Lower leg skin (tissue), 4 donors: Measurements from ENCODE around the gene NECTIN1. TPM values are rescaled to one million over a fixed set of nuclear protein-coding genes. Genes with fewer than 3 reads are reported as not detected.

Experiments used
- DNase-seq, 2 donors: peaks; one replicate each; pipeline ENCODE4 v3.0.0-alpha.2; 2019; ENCODE audit warnings: low spot score in 2 of 2
- H3K4me3 ChIP-seq: fragments of 200-600 bp; sonication (generic); 2 replicates; pipeline ENCODE4 v1.5.1; 2017; ENCODE audit warnings: mild to moderate bottlenecking, low read depth; ENCODE audit not compliant: poor library complexity, severe bottlenecking
- POLR2A ChIP-seq, 2 donors: fragments of 450-650 bp; IDR thresholded peaks; one replicate each; pipeline ENCODE4 v1.6.1; 2016 to 2017; ENCODE audit warnings: antibody characterized with exemption in 2 of 2, mild to moderate bottlenecking in 1 of 2, moderate library complexity in 1 of 2
- WGBS, 2 donors: methylation state at CpG; one replicate each; pipeline ENCODE4 v1.1.5; 2018; 5-methylcytosine and 5-hydroxymethylcytosine counted together
- intact Hi-C: fragments of 100-400 bp; cut with DNase I; formaldehyde crosslinking; loops from one replicate; pipeline ENCODE4 v1.15.0; 2023; ENCODE audit warnings: low total_unique reads
- total RNA-seq, 4 donors: library from RNA; depleted of rRNA; stranded (reverse); fragments of >200 nt; gene quantifications; one replicate each; pipeline ENCODE4 v1.1.0, GENCODE V29; 2016
- TF ChIP-seq, protein P1 (sequence below), 3 donors: fragments of 450-650 bp; IDR thresholded peaks; one replicate each; pipeline ENCODE4 v1.5.1; 2016; ENCODE audit warnings: antibody characterized with exemption in 3 of 3, mild to moderate bottlenecking in 3 of 3, moderate library complexity in 2 of 3

Gene NECTIN1
- total RNA-seq, 4 donors from 2014 or later, result 111 to 142 (median 130) TPM

DNA sequence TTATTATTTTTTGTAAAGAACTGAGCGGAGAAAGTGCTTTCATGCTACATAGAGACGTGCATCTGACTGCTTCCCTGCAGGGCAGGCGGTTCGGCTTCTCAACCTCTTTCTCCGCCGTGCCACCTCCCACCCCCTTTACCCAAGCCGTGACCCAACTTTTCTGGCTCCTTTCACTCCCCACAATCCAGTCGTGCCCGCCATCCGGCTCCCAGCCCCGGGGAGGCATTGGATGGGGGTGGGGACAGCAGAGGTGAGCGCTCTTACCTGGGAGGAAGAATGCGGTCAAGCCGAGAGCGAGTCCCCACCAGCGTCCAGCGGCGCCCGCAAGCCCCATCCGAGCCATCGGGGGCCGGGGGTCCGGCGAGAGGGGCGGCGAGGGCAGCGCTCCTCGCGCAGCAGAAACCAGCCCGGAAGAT is 781 bp downstream of the NECTIN1 start:
- DNase-seq, result no peak
- intact Hi-C loops, result loop anchor here (5.0 kb wide), 1 partner anchor 246 kb away; no protein-coding TSS in a partner anchor

DNA sequence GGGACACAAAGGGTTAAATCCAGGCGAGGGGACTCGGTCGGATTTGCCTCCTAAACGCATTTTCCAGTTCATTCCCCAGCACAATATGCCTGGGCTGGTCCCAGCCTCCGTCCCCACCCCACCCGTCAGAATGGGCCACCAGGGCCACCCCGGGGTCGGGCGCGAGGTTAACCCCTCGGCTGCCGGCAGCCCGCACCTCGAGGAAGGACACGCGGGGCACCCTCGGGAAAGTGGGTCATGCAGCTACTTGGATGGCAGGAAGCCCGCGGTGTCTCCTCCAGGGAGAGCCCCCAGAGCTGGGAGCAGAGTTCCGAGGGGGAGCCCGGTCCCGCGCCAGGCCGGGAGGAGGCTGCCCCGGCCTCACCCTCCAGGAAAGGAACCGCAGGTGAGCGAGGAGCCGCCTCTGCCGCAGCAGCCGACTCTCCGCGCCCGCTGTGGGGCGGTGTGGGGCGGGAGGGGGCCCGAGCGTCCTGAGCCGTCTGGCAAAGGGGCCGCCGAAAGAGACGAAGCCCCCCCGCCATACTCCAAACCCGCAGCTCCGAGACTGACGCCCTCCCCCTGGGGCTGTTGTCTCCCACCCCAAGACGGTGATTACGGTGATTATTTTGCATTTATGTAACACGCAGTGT is 1.4 kb downstream of the NECTIN1 start:
- intact Hi-C loops, result loop anchor here (5.0 kb wide), 1 partner anchor 245 kb away; no protein-coding TSS in a partner anchor
- H3K4me3 ChIP-seq, result peak overlapping the region; percentile 42
- WGBS, 2 donors, result 0 to 1% methylated on average over 36 to 39 of the region's 48 CpGs
- no peak for DNase-seq
- no peak for TF ChIP-seq POLR2A (IDR thresholded peaks at IDR 0.05)
- TF ChIP-seq, protein P1, sequence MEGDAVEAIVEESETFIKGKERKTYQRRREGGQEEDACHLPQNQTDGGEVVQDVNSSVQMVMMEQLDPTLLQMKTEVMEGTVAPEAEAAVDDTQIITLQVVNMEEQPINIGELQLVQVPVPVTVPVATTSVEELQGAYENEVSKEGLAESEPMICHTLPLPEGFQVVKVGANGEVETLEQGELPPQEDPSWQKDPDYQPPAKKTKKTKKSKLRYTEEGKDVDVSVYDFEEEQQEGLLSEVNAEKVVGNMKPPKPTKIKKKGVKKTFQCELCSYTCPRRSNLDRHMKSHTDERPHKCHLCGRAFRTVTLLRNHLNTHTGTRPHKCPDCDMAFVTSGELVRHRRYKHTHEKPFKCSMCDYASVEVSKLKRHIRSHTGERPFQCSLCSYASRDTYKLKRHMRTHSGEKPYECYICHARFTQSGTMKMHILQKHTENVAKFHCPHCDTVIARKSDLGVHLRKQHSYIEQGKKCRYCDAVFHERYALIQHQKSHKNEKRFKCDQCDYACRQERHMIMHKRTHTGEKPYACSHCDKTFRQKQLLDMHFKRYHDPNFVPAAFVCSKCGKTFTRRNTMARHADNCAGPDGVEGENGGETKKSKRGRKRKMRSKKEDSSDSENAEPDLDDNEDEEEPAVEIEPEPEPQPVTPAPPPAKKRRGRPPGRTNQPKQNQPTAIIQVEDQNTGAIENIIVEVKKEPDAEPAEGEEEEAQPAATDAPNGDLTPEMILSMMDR (IDR thresholded peaks at IDR 0.05), result no peak

More for the DNA sequence above, 781 bp downstream of the NECTIN1 start:
- H3K4me3 ChIP-seq, result peak overlapping the region; percentile 42
- no peak for TF ChIP-seq POLR2A (IDR thresholded peaks at IDR 0.05)
- TF ChIP-seq, protein P1 (IDR thresholded peaks at IDR 0.05), result no peak
- WGBS, 2 donors, result 0% methylated on average over 25 to 29 of the region's 30 CpGs

DNA sequence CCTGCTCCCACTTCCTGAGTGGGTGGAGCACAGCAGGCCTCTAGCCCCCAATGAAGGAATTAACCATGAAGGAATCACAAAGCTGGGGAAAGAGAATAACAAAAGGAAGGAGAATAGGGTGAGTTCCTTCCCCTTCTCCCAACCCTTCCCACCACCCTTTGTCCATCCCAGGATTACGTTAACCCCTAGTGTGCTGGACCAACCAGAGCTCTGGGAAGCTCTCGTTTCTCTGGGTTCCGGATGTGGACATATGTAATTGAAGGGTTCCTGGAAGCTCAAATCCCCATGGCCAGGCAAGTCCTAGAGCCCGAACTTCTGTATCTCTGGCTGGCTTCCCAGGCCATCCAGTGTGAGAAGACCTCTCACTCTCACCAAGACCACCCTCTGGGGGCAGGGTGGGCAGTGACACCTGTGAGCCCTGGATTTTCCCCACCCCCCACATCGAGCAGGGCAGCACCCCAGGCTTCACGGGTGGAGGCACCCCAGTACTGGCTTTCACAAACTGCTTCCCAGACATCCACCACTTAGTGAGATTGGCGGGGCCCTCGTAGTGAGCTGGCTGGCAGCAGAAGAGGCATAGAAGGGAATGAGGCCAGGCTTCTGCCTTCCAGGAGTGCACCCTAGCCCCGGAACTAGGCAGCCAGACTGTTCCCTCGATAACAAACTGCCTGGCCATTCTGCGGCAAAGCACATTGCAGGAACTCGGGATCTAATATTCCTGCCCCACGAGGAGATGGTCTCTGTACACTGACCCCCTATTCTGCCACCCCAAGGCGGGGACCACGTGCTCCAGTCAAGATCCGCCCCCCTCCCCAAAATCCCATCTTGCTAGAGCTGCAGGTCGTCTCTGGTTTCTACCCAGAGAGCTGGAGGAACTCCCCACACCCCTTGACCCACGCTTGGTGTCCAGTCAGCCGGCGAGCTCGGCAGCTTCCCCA is 2.1 kb downstream of the NECTIN1 start:
- no peak for DNase-seq
- no peak for TF ChIP-seq POLR2A (IDR thresholded peaks at IDR 0.05)
- TF ChIP-seq, protein P1 (IDR thresholded peaks at IDR 0.05), result no peak
- 12 to 13% methylated on average over 21 of the region's 21 CpGs for WGBS, 2 donors
- intact Hi-C loops, result loop anchor here (5.0 kb wide), 1 partner anchor 245 kb away; no protein-coding TSS in a partner anchor
- peak overlapping the region; percentile 42 for H3K4me3 ChIP-seq

DNA sequence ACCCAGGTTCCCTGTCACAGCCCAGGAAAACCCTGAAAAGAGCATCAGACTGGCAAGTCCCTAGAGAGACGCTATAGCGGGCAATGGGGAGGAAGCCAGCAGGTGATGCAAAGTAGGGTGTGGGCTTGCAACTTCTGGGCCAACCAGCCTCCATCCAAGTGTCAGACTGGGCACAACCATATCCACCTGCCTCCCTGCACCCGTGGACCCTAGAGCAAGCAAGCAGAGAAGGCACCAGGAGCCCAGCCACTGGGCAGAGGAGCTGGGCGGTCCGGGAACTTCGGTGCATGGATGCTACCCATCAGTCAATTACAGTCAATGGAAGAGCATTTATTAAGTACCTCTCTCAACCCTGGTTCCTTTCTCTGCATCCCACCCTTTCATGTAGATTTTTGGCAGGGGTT is 2.8 kb downstream of the NECTIN1 start:
- TF ChIP-seq POLR2A (IDR thresholded peaks at IDR 0.05), result no peak
- TF ChIP-seq, protein P1 (IDR thresholded peaks at IDR 0.05), result no peak
- no peak overlapping the region for H3K4me3 ChIP-seq
- no peak for DNase-seq
- intact Hi-C loops, result loop anchor here (5.0 kb wide), 1 partner anchor 244 kb away; no protein-coding TSS in a partner anchor
- 64 to 75% methylated on average over 5 to 6 of the region's 6 CpGs for WGBS, 2 donors

DNA sequence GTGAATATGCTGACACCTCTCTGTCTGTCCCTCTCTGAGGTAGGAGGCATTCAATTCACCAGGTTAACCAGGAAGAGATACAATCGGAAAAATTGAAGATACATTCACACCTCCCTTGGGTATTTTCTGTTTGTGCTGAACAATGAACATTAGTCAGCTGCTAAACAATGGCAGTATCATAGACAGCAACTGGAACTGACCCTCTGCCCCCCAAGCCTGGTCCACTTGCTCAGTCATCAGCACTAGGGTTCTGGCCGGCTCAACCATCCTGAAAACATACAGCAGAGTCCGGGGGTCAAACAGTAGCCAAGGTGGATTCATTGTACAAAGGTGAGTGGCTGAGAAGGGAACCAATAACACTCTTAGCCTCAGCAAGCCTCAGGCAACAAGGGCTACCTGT is 4.0 kb downstream of the NECTIN1 start:
- intact Hi-C loops, result loop anchor here (5.0 kb wide), 1 partner anchor 243 kb away; no protein-coding TSS in a partner anchor
- no peak overlapping the region for H3K4me3 ChIP-seq
- 84 to 88% methylated on average over 3 of the region's 3 CpGs for WGBS, 2 donors
- DNase-seq, result no peak
- TF ChIP-seq, protein P1 (IDR thresholded peaks at IDR 0.05), result no peak
- TF ChIP-seq POLR2A (IDR thresholded peaks at IDR 0.05), result no peak
